HG02759 (cell line): ENCODE data around the gene MED31.
"Not testable (repeated sequence)": the region's sequence is repeated elsewhere in the genome, so short reads cannot be mapped to it uniquely, and the experiment has no call there.

Experiments used
- ATAC-seq: cut with Tn5 transposase; IDR thresholded peaks from one replicate; pipeline ENCODE4 v1.9.1; 2021; ENCODE audit warnings: mild to moderate bottlenecking, moderate library complexity; ENCODE audit not compliant: unreplicated experiment

The MED31 gene

DNA sequence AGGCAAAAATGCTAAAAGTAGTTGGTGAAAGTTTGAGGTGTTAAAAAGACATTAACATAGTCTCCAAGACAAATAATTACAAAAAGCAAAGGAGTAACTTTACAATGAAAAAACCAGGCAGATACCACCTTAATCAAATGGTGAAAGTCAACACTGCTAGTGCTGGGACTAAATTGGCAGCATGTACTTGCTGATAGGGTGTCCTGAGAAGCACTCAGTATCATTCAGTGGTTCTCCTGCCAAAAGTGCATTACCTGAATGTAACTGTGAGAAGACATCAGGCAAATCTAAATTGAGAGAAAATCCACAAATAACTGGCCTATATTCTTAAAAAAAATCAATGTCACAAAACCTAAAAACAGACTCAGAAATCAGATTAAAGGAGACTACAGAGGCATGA, 18.9 kb downstream of the MED31 start:
- no peak for ATAC-seq

GRCh38 chr17:6630390-6630789, 21.0 kb downstream of the MED31 start:
- ATAC-seq = no peak

DNA sequence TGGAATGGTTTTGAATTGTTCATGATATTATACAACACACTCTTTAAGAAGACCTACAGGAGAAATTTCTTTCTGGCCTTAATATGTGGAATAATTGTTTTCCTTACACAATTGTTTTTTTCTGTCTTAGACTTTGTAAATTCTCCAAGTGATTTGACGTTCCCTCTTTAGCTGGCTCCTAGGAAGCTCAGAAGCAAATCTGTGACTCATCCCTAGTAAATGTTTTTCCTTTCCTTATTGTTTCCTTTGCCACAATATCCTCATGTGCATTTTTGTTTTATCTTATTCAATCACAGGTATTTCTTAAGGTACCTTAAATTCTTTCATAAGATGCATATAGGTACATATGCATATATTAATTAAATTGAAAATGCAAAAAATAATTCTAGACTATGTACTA, 24.4 kb downstream of the MED31 start:
- ATAC-seq = no peak

DNA sequence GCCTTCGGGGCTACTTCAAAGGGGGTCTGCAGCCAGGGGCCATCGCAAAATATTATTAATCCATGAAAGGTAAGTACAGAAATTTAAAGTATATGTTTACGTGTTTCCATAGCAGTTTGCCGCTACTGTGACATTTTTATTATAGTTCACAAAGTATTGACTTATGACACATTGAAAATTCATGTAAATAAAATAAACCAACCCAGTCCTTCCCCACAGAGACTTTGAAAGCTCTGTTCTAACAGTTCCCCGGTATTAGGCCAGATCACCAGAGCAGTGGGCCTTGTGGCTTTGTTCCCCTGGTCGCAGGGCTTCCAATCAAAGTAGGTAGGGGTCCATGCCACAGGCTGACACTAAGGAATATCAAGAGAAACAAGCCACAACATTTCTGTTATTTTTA, 24.8 kb downstream of the MED31 start:
- ATAC-seq = no peak

GRCh38 chr17:6623941-6624340, 27.5 kb downstream of the MED31 start:
- no peak for ATAC-seq

DNA sequence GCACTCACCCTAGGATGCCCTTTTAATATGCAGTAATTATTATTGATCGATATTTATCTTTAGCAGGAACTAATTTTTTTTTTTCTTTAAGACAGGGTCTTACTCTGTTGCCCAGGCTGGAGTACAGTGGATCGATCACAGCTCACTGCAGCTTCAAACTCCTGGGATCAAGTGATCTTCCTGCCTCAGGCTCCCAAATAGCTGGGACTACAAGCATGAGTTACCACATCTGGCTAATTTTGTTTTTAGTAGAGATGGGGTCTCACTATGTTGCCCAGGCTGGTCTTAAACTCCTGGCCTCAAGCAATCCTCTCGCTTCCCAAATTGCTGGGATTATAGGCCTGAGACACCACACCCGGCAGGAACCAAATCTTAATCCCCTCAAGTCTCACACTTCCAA, 40.2 kb downstream of the MED31 start:
- ATAC-seq = no peak

GRCh38 chr17:6610011-6610410, 41.4 kb downstream of the MED31 start:
- no peak for ATAC-seq

DNA sequence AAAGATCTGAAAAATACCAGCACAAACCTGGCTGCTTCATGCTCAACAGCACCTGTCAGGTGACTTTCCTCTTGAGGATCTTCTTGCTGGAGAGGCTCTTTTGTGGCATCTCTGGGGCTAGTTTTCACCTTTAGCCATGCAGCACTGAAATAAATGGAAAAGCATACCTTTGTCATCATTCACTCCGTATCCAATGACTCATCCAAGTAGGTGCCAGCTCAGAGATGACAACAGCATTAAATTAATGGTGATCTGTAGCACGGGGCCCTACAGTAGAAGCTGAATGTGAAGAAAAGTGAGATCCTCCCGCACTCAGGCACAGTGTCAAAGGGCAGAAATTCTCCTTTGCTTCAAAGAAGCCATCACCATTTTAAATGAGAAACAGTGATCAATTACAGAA, 43.1 kb downstream of the MED31 start:
- ATAC-seq = no peak

DNA sequence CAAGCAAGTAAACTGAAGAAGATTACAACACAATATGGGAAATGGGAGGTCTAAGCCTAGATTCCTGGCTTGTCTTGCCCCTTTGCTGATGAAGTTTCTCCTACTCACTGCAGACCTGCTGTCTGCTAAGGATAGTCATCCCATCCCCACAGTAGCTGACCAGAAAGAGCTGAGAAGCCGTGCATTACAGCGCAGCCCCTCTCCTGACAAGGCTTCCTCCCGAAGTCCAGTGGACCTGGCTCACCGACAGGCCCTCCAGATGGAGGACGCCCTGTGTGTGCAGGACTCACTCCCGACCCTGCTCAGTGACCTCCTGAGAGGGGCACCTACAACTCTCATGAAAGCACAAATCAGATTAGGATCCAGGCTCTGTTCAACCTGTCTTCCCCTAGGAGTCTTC, 46.3 kb downstream of the MED31 start:
- ATAC-seq = no peak

DNA sequence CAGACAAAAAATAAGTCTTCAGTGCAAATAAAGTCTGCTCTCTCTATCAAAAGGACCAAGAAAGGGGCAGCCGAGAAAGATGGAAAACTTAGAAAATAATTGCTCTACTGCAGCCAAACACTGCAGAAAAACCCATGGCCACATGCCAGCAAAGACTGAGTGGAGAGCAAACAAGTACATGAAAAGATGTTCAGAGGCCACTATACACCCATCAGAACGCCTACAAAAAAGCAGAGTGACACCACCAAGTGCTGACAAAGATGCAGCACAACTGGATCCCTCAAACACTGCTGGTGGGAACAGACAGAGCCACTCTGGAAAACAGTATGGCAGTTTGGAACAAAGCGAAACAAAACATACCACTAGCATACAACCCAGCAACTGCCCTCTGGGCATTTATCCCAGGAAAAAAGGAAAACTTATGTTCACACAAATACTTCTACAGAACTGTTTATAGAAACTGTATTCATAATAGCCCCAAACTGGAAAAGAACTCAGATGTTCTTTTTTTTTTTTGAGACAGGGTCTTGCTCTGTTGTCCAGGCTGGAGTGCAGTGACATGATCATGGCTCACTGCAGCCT, 47.6 kb downstream of the MED31 start:
- no peak for ATAC-seq

DNA sequence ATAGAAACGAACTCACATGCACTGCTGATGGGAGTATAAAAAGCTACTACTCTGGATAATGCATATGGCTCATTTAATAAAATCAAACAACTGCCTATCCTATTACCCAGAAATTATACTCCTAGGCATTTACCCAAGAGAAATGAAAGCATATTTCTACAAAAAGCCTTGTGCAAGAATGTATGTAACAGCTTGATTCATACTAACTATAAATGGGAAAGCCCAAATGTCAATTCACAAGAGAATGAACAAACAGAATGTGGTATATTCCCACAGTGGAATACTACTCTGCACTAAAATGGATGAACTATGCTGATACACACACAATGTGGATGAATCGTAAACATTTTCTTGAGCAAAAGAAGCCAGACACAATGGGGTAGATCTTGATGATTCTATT, 49.3 kb downstream of the MED31 start:
- no peak for ATAC-seq

- ATAC-seq = no peak
Observed at GRCh38 chr17:6599364-6599763, 52.0 kb downstream of the MED31 start.

DNA sequence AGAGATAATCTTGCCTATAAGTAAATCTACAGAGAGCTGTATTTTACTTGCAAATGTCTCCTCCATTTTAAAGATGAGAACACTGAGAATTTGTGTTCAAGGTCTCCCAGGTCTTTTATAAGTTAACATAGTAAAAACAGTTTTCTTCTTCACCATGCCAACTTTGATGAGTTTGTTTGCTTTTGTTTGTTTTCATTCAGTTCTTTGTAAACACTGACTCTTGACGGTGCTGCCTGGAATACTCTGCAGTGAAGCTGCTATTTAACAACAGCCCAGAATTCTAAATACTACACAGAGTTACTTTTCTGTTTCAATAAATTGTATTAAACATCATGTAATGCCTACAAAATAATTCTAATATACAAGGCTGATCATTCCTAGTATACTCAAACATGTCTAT, 53.7 kb downstream of the MED31 start:
- ATAC-seq = no peak

GRCh38 chr17:6596941-6597340, 54.5 kb downstream of the MED31 start:
- no peak for ATAC-seq

DNA sequence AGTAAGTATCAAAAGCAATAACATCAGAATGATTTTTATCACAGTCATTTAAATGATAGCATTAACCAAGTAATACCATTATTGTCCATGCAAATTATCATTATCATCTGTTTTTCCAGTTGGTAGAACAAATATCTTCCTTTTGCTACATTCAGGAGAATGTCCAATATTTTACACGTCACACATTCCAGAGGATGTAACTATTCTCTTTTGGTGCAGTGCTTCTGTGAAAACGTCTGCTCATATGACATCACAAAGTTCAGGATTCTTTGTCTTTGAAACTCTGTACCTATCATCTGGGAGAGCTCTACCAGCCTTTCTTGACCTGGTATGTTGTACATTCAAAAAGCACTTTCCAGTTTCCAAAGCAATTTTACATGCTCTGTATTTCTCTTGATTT, 54.9 kb downstream of the MED31 start:
- ATAC-seq = no peak

- ATAC-seq = no peak
Observed at GRCh38 chr17:6596081-6596480, 55.3 kb downstream of the MED31 start.

GRCh38 chr17:6593371-6593770, 58.0 kb downstream of the MED31 start:
- ATAC-seq = not testable (repeated sequence)
